Stimulated activated memory B cell treated with anti-CD40 and anti-IgM and Interleukin-4, amounts not matched to agents 10 μg/mL and 1 μg/mL and 100 μg/mL, for 72 hours (primary cell): ENCODE data around the gene HDAC7.

ENCODE experiments used
- ATAC-seq: fragments of 150-1000 bp; cut with Tn5 transposase; 2 replicates; pipeline ENCODE4 v1.10.0; 2021
- H3K27ac Mint-ChIP-seq: one replicate; pipeline ENCODE4 v1.8.0; 2022; ENCODE audit warnings: mild to moderate bottlenecking, mixed read lengths
- H3K27me3 Mint-ChIP-seq: one replicate; pipeline ENCODE4 v1.8.0; 2022; ENCODE audit warnings: mixed read lengths
- H3K36me3 Mint-ChIP-seq: one replicate; pipeline ENCODE4 v1.8.0; 2022; ENCODE audit warnings: mixed read lengths
- H3K4me1 Mint-ChIP-seq: one replicate; pipeline ENCODE4 v1.8.0; 2022; ENCODE audit warnings: mixed read lengths
- H3K4me3 Mint-ChIP-seq: one replicate; pipeline ENCODE4 v1.8.0; 2022; ENCODE audit warnings: mild to moderate bottlenecking, moderate library complexity, mixed read lengths
- H3K9me3 Mint-ChIP-seq: one replicate; pipeline ENCODE4 v1.8.0; 2022; ENCODE audit warnings: mixed read lengths

The HDAC7 gene

GRCh38 chr12:47819896-47820630, at the start of gene HDAC7:
HDAC7 (minus strand) TSS chr12:47819903; CDS start chr12:47819785, 118 bp downstream.
- H3K36me3 Mint-ChIP-seq = peaks cover 6% of the 10 kb centered on the region
- H3K4me3 Mint-ChIP-seq = peak within 1 kb of the TSS; percentile 95
- H3K27me3 Mint-ChIP-seq = no peaks in the 10 kb centered on the region
- peaks cover 76% of the 10 kb centered on the region for H3K4me1 Mint-ChIP-seq
- peak; percentile 78 for ATAC-seq
- H3K9me3 Mint-ChIP-seq = no peaks in the 10 kb centered on the region
- peak within 1 kb of the TSS; percentile 91 for H3K27ac Mint-ChIP-seq

GRCh38 chr12:47868552-47869031, 48.9 kb upstream of the HDAC7 start:
- peaks cover 26% of the 10 kb centered on the region for H3K36me3 Mint-ChIP-seq
- no peaks in the 10 kb centered on the region for H3K9me3 Mint-ChIP-seq
- peaks cover 69% of the 10 kb centered on the region for H3K4me1 Mint-ChIP-seq
- H3K27ac Mint-ChIP-seq = peak overlapping the region; percentile 79
- peak overlapping the region; percentile 5 for H3K4me3 Mint-ChIP-seq
- peak; percentile 87 for ATAC-seq
- no peaks in the 10 kb centered on the region for H3K27me3 Mint-ChIP-seq

GRCh38 chr12:47868041-47868440, 48.3 kb upstream of the HDAC7 start:
- Mint-ChIP-seq H3K4me3 (no peak overlapping the region), H3K4me1 (peaks cover 69% of the 10 kb centered on the region), H3K27me3 (no peaks in the 10 kb centered on the region), H3K27ac (peak overlapping the region; percentile 79), H3K9me3 (no peaks in the 10 kb centered on the region), H3K36me3 (peaks cover 23% of the 10 kb centered on the region)
- peak; percentile 24 for ATAC-seq

- Mint-ChIP-seq H3K4me1 (peaks cover 69% of the 10 kb centered on the region), H3K27ac (peak overlapping the region; percentile 79)
Observed at GRCh38 chr12:47867495-47867941, 47.8 kb upstream of the HDAC7 start.

GRCh38 chr12:47864646-47865235, 45.0 kb upstream of the HDAC7 start:
- H3K27me3 Mint-ChIP-seq = no peaks in the 10 kb centered on the region
- peaks cover 13% of the 10 kb centered on the region for H3K36me3 Mint-ChIP-seq
- ATAC-seq = no peak
- H3K9me3 Mint-ChIP-seq = no peaks in the 10 kb centered on the region
- H3K4me3 Mint-ChIP-seq = no peak overlapping the region
- no peak overlapping the region for H3K27ac Mint-ChIP-seq
- peaks cover 55% of the 10 kb centered on the region for H3K4me1 Mint-ChIP-seq

More at GRCh38 chr12:47867495-47867941, 47.8 kb upstream of the HDAC7 start:
- Mint-ChIP-seq H3K36me3 (peaks cover 20% of the 10 kb centered on the region), H3K4me3 (no peak overlapping the region), H3K27me3 (no peaks in the 10 kb centered on the region), H3K9me3 (no peaks in the 10 kb centered on the region)
- peak; percentile 2 for ATAC-seq

- ATAC-seq = no peak
- no peak overlapping the region for H3K4me3 Mint-ChIP-seq
- no peak overlapping the region for H3K27ac Mint-ChIP-seq
- peaks cover 13% of the 10 kb centered on the region for H3K36me3 Mint-ChIP-seq
- H3K27me3 Mint-ChIP-seq = no peaks in the 10 kb centered on the region
- no peaks in the 10 kb centered on the region for H3K9me3 Mint-ChIP-seq
- H3K4me1 Mint-ChIP-seq = peaks cover 53% of the 10 kb centered on the region
Observed at GRCh38 chr12:47863985-47864384, 44.3 kb upstream of the HDAC7 start.

GRCh38 chr12:47863467-47863866, 43.8 kb upstream of the HDAC7 start:
- Mint-ChIP-seq H3K9me3 (no peaks in the 10 kb centered on the region), H3K4me1 (peaks cover 52% of the 10 kb centered on the region), H3K36me3 (peaks cover 17% of the 10 kb centered on the region), H3K27ac (no peak overlapping the region), H3K4me3 (no peak overlapping the region), H3K27me3 (no peaks in the 10 kb centered on the region)
- ATAC-seq = no peak

GRCh38 chr12:47862881-47863280, 43.2 kb upstream of the HDAC7 start:
- H3K4me1 Mint-ChIP-seq = peaks cover 48% of the 10 kb centered on the region
- ATAC-seq = no peak
- no peak overlapping the region for H3K4me3 Mint-ChIP-seq
- peaks cover 18% of the 10 kb centered on the region for H3K36me3 Mint-ChIP-seq
- H3K27ac Mint-ChIP-seq = no peak overlapping the region
- H3K27me3 Mint-ChIP-seq = no peaks in the 10 kb centered on the region
- no peaks in the 10 kb centered on the region for H3K9me3 Mint-ChIP-seq

- H3K36me3 Mint-ChIP-seq = peaks cover 24% of the 10 kb centered on the region
- no peaks in the 10 kb centered on the region for H3K27me3 Mint-ChIP-seq
- no peak for ATAC-seq
- peaks cover 42% of the 10 kb centered on the region for H3K4me1 Mint-ChIP-seq
- H3K27ac Mint-ChIP-seq = no peak overlapping the region
- H3K9me3 Mint-ChIP-seq = no peaks in the 10 kb centered on the region
- no peak overlapping the region for H3K4me3 Mint-ChIP-seq
Observed at GRCh38 chr12:47862167-47862750, 42.6 kb upstream of the HDAC7 start.

GRCh38 chr12:47860873-47861272, 41.2 kb upstream of the HDAC7 start:
- no peaks in the 10 kb centered on the region for H3K9me3 Mint-ChIP-seq
- peaks cover 32% of the 10 kb centered on the region for H3K36me3 Mint-ChIP-seq
- H3K4me1 Mint-ChIP-seq = peaks cover 37% of the 10 kb centered on the region

GRCh38 chr12:47860279-47860841, 40.7 kb upstream of the HDAC7 start:
- peak; percentile 85 for ATAC-seq
- Mint-ChIP-seq H3K4me3 (no peak overlapping the region), H3K27ac (peak overlapping the region; percentile 80)

More at GRCh38 chr12:47860873-47861272, 41.2 kb upstream of the HDAC7 start:
- H3K27ac Mint-ChIP-seq = peak overlapping the region; percentile 80
- no peak for ATAC-seq
- H3K4me3 Mint-ChIP-seq = no peak overlapping the region
- no peaks in the 10 kb centered on the region for H3K27me3 Mint-ChIP-seq

GRCh38 chr12:47858511-47859266, 39.0 kb upstream of the HDAC7 start:
- Mint-ChIP-seq H3K4me3 (no peak overlapping the region), H3K27ac (peak overlapping the region; percentile 45), H3K27me3 (no peaks in the 10 kb centered on the region), H3K36me3 (peaks cover 24% of the 10 kb centered on the region), H3K9me3 (no peaks in the 10 kb centered on the region), H3K4me1 (peaks cover 24% of the 10 kb centered on the region)
- peak; percentile 9 for ATAC-seq

More at GRCh38 chr12:47860279-47860841, 40.7 kb upstream of the HDAC7 start:
- Mint-ChIP-seq H3K36me3 (peaks cover 36% of the 10 kb centered on the region), H3K27me3 (no peaks in the 10 kb centered on the region), H3K4me1 (peaks cover 35% of the 10 kb centered on the region), H3K9me3 (no peaks in the 10 kb centered on the region)

GRCh38 chr12:47856721-47857575, 37.2 kb upstream of the HDAC7 start:
- no peaks in the 10 kb centered on the region for H3K27me3 Mint-ChIP-seq
- ATAC-seq = no peak
- H3K27ac Mint-ChIP-seq = no peak overlapping the region
- H3K36me3 Mint-ChIP-seq = peaks cover 28% of the 10 kb centered on the region
- no peaks in the 10 kb centered on the region for H3K9me3 Mint-ChIP-seq
- H3K4me3 Mint-ChIP-seq = no peak overlapping the region
- peaks cover 24% of the 10 kb centered on the region for H3K4me1 Mint-ChIP-seq

GRCh38 chr12:47856094-47856493, 36.4 kb upstream of the HDAC7 start:
- Mint-ChIP-seq H3K36me3 (peaks cover 32% of the 10 kb centered on the region), H3K4me3 (no peak overlapping the region), H3K27me3 (no peaks in the 10 kb centered on the region), H3K4me1 (peaks cover 24% of the 10 kb centered on the region), H3K9me3 (no peaks in the 10 kb centered on the region), H3K27ac (no peak overlapping the region)
- ATAC-seq = no peak
